OCI-LY3 (cell line): ENCODE results near the gene HIC1.
A peak's percentile ranks its signal among the peaks of the same experiment; 100 is the strongest.

ENCODE experiments used
- H2AFZ ChIP-seq: fragments of 200-600, 300-600 bp; shearing (Covaris generic); 2 replicates; pipeline ENCODE4 v1.6.0; 2014; ENCODE audit warnings: antibody characterized with exemption, low read depth, low read length
- H3K27ac ChIP-seq: fragments of 200-600, 300-600 bp; sonication (generic); 2 replicates; pipeline ENCODE4 v1.5.1; 2014; ENCODE audit warnings: mild to moderate bottlenecking, low read length, moderate library complexity, mixed read lengths
- H3K27me3 ChIP-seq: fragments of 200-600, 300-600 bp; sonication (generic); 2 replicates; pipeline ENCODE4 v1.6.1; 2014; ENCODE audit warnings: low read depth, low read length, mixed read lengths
- H3K36me3 ChIP-seq: fragments of 200-600, 300-600 bp; sonication (generic); replicated peaks from 2 replicates; pipeline ENCODE3; 2014; ENCODE audit warnings: low read depth, low read length, mixed read lengths
- H3K4me1 ChIP-seq: fragments of 300-600, 200-600 bp; sonication (generic); 2 replicates; pipeline ENCODE4 v1.6.1; 2014; ENCODE audit warnings: low read length, mixed read lengths
- H3K4me2 ChIP-seq: fragments of 200-600, 300-600 bp; sonication (generic); 2 replicates; pipeline ENCODE4 v1.6.1; 2014; ENCODE audit warnings: low read length, mixed read lengths
- H3K4me3 ChIP-seq: fragments of 300-600, 200-600 bp; sonication (generic); 2 replicates; pipeline ENCODE4 v1.5.1; 2014; ENCODE audit warnings: antibody characterized with exemption, mild to moderate bottlenecking, low read length, moderate library complexity
- H3K79me2 ChIP-seq: fragments of 300-600, 200-600 bp; shearing (Covaris generic); 2 replicates; pipeline ENCODE4 v1.6.1; 2014; ENCODE audit warnings: mild to moderate bottlenecking, low read length, mixed read lengths
- H3K9ac ChIP-seq: fragments of 300-600, 200-600 bp; shearing (Covaris generic); 2 replicates; pipeline ENCODE4 v1.6.0; 2014; ENCODE audit warnings: mild to moderate bottlenecking, low read length, moderate library complexity
- H3K9me3 ChIP-seq: fragments of 200-600, 300-600 bp; shearing (Covaris generic); 2 replicates; pipeline ENCODE4 v1.6.1; 2014; ENCODE audit warnings: low read length, mixed read lengths; ENCODE audit not compliant: insufficient read depth
- H4K20me1 ChIP-seq: fragments of 200-600, 300-600 bp; sonication (generic); 2 replicates; pipeline ENCODE4 v1.6.1; 2016; ENCODE audit warnings: low read length, mixed read lengths; ENCODE audit not compliant: insufficient read depth
- EZH2phosphoT487 ChIP-seq: fragments of 200-600 bp; shearing (Covaris generic); IDR thresholded peaks from 2 replicates; pipeline ENCODE4 v1.6.1; 2018; ENCODE audit warnings: antibody characterized with exemption, mixed run types, low read depth
- TF ChIP-seq, protein P1 (sequence below): fragments of 200-600, 300-600 bp; sonication (generic); IDR thresholded peaks from 2 replicates; pipeline ENCODE4 v1.5.1; 2014; ENCODE audit warnings: antibody characterized with exemption, low read length, low read depth

The HIC1 gene

DNA sequence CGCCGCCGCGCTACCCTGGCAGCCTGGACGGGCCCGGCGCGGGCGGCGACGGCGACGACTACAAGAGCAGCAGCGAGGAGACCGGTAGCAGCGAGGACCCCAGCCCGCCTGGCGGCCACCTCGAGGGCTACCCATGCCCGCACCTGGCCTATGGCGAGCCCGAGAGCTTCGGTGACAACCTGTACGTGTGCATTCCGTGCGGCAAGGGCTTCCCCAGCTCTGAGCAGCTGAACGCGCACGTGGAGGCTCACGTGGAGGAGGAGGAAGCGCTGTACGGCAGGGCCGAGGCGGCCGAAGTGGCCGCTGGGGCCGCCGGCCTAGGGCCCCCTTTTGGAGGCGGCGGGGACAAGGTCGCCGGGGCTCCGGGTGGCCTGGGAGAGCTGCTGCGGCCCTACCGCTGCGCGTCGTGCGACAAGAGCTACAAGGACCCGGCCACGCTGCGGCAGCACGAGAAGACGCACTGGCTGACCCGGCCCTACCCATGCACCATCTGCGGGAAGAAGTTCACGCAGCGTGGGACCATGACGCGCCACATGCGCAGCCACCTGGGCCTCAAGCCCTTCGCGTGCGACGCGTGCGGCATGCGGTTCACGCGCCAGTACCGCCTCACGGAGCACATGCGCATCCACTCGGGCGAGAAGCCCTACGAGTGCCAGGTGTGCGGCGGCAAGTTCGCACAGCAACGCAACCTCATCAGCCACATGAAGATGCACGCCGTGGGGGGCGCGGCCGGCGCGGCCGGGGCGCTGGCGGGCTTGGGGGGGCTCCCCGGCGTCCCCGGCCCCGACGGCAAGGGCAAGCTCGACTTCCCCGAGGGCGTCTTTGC, 3.1 kb downstream of the HIC1 start:
- H3K27me3 ChIP-seq, result no peaks in the 10 kb centered on the region
- H3K4me2 ChIP-seq, result no peak overlapping the region
- H3K4me1 ChIP-seq, result peaks cover 9% of the 10 kb centered on the region; the same call in 1 of the 2 replicates

DNA sequence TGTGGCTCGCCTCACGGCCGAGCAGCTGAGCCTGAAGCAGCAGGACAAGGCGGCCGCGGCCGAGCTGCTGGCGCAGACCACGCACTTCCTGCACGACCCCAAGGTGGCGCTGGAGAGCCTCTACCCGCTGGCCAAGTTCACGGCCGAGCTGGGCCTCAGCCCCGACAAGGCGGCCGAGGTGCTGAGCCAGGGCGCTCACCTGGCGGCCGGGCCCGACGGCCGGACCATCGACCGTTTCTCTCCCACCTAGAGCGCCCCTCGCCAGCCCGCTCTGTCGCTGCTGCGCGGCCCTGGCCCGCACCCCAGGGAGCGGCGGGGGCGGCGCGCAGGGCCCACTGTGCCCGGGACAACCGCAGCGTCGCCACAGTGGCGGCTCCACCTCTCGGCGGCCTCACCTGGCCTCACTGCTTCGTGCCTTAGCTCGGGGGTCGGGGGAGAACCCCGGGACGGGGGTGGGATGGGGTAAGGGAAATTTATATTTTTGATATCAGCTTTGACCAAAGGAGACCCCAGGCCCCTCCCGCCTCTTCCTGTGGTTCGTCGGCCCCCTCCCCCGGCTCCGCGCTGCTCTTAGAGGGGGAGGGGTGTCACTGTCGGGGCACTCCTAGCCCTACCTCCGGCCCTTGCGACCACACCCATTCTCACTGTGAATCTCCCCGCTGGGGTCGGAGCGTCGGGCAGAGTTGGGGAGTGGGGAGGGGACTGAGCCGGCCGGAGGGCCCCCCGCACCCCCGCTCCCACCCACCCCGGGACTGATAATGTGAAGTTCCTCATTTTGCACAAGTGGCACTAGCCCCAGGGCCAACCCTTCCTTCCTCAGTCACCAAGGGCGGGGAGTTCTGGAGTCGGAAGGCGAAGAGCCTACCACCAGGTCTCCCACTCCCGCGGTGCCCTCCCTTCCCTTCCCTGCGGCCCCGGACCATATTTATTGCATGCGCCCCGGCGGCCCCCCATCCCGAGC, 4.0 kb downstream of the HIC1 start:
- Histone ChIP-seq H3K36me3 (no peaks in the 10 kb centered on the region), H3K27ac (no peak overlapping the region), H3K27me3 (no peaks in the 10 kb centered on the region), H3K4me2 (no peak overlapping the region), H4K20me1 (peaks cover 2% of the 10 kb centered on the region; the same call in 1 of the 2 replicates), H2AFZ (no peak overlapping the region), H3K79me2 (no peaks in the 10 kb centered on the region), H3K9ac (no peak overlapping the region), H3K9me3 (no peaks in the 10 kb centered on the region), H3K4me3 (no peak overlapping the region), H3K4me1 (peaks cover 7% of the 10 kb centered on the region; the same call in 1 of the 2 replicates)
- TF ChIP-seq, protein P1, sequence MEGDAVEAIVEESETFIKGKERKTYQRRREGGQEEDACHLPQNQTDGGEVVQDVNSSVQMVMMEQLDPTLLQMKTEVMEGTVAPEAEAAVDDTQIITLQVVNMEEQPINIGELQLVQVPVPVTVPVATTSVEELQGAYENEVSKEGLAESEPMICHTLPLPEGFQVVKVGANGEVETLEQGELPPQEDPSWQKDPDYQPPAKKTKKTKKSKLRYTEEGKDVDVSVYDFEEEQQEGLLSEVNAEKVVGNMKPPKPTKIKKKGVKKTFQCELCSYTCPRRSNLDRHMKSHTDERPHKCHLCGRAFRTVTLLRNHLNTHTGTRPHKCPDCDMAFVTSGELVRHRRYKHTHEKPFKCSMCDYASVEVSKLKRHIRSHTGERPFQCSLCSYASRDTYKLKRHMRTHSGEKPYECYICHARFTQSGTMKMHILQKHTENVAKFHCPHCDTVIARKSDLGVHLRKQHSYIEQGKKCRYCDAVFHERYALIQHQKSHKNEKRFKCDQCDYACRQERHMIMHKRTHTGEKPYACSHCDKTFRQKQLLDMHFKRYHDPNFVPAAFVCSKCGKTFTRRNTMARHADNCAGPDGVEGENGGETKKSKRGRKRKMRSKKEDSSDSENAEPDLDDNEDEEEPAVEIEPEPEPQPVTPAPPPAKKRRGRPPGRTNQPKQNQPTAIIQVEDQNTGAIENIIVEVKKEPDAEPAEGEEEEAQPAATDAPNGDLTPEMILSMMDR, result peak; percentile 25
- TF ChIP-seq EZH2phosphoT487, result no peak

More for the DNA sequence above, 3.1 kb downstream of the HIC1 start:
- H3K27ac ChIP-seq, result no peak overlapping the region
- no peak overlapping the region for H3K9ac ChIP-seq
- H3K79me2 ChIP-seq, result no peaks in the 10 kb centered on the region
- H3K4me3 ChIP-seq, result no peak overlapping the region
- no peak for TF ChIP-seq EZH2phosphoT487
- TF ChIP-seq, protein P1, result no peak
- no peaks in the 10 kb centered on the region for H3K9me3 ChIP-seq
- no peaks in the 10 kb centered on the region for H4K20me1 ChIP-seq
- no peaks in the 10 kb centered on the region for H3K36me3 ChIP-seq
- no peak overlapping the region for H2AFZ ChIP-seq

DNA sequence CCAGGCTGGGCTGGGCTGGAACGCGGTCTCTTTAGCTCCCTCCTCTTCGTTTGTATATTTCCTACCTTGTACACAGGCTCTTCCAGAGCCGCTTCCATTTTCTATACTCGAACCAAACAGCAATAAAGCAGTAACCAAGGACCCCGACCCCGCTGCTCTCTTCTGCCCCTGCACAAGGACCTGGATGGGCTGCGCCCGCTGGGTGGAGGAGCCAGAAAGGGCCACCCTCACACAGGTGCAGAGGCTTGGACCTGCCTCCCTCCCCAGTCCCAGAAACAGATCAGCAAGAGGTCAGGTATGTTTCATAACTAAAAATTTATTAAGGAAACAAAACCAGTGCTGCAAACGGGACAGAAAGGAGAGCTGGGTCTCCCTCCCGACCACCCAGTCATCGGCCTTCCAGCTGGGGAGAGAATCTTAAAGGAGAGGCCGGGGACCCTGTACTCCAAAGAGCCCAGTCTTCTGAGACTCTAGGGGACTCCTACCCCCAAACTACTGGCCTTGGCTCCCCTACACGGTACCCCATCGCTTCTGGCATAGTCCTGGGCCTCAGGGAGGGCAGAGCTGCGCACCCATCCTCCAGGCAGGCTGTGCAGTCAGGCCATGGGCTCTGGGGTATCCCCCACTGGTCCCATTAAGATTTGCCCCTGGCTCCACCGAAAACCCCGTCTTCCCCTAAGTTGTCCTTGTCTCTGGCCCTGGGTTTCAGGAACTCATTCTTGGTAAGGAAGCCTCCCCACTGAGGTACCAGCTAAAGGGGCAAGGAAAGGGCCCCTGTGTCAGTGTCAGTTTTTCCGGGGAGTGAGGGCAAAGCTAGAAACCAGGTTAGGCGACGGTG, 4.9 kb downstream of the HIC1 start:
- Histone ChIP-seq H3K4me2 (no peak overlapping the region), H2AFZ (no peak overlapping the region), H3K36me3 (no peaks in the 10 kb centered on the region), H4K20me1 (peaks cover 4% of the 10 kb centered on the region; the same call in 1 of the 2 replicates), H3K9me3 (no peaks in the 10 kb centered on the region), H3K4me1 (peaks cover 3% of the 10 kb centered on the region; the same call in 1 of the 2 replicates), H3K79me2 (no peaks in the 10 kb centered on the region), H3K4me3 (no peak overlapping the region), H3K27ac (no peak overlapping the region), H3K9ac (no peak overlapping the region), H3K27me3 (no peaks in the 10 kb centered on the region)
- TF ChIP-seq, protein P1, result no peak
- TF ChIP-seq EZH2phosphoT487, result no peak
